Stimulated activated CD8-positive, alpha-beta memory T cell treated with anti-CD3 and anti-CD28 coated beads, Interleukin-4, amount 100 ng/mL, for 24 hours (primary cell): ENCODE results near the gene KICS2.
"Not testable (repeated sequence)": the region's sequence is repeated elsewhere in the genome, so short reads cannot be mapped to it uniquely, and the experiment has no call there.

ENCODE experiments used
- DNase-seq: peaks from one replicate; pipeline ENCODE4 v3.0.0-alpha.2; 2020; ENCODE audit warnings: low read depth

KICS2 gene

DNA sequence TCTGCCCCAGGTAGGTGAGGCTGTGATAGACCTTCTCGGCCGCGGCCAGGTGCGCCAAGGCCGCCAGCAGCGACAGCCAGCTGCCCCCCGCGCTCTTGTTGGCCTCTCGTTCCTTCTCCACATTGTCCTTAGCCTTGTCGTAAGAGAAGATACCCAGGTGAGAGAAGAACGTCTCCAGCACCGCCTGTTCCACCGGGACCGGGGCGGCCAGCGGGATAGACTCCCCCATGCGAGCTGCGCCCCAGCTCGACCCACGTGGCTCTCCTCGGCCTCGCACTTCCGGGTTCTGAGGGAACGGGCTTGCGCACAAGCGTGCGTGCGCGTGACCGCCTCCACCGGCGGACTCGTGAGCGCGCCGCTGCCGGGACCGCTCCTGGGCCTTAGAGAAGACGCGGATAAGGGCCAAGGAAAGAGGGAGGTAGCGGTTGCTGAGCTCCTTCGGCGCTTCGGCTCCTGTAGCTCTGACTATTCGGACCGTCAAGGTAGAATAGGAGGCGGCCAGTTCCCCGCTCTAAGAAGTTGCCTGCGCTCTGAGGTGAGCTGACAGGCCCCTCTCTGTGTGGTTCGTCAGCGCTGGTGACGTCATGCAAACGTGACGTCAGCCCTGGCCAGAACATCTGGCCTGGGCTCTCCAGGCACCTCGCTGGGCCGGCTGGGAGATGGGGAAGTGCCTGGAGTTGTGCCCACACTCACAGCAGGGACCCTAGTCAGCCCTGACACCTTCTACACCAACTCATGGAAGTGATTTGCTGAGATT lies at the start of gene KICS2:
TSS of gene KICS2 (minus strand) at position 288 of the 757 bp plus-strand sequence. CDS start at position 229, 59 bp downstream.
- DNase-seq: peak; percentile 84

DNA sequence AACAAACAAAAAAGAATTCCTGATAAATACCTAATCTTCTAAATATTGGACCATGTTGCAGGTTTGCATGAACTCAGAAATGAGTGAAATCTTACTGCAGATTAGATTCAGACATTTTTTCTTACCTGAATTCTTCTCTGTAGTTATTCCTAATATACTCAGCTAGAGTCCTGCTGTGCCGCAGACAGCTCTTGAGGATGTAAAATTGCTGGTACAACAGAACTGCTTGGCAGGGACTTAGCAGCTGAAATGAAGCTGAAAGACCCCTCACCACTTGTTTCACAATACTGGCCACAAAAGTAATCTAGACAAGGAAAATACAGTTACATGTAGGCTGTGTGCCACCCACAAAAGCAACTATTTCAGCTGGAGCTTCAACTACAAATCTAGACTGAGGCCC lies 48.3 kb upstream of the KICS2 start:
- DNase-seq: no peak

DNA sequence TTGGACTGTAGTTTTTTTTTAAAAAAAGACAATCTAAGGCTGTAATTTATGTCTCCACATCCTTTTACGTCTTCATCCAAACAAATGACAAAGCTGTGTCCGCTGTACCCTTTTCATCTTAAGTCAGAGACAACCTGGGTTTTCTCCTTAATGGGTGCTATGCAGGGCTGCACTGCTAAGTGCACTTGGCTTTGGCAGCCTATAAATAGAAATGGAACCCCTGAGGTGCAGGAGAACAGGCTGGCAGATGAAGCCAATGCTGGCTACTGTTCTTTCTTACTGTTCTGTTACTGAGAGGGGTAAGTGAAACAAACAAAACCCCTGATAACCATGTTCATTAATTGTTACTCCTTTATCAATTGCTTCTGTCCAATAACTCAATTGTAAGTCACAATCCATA lies 47.1 kb upstream of the KICS2 start:
- no peak for DNase-seq

DNA sequence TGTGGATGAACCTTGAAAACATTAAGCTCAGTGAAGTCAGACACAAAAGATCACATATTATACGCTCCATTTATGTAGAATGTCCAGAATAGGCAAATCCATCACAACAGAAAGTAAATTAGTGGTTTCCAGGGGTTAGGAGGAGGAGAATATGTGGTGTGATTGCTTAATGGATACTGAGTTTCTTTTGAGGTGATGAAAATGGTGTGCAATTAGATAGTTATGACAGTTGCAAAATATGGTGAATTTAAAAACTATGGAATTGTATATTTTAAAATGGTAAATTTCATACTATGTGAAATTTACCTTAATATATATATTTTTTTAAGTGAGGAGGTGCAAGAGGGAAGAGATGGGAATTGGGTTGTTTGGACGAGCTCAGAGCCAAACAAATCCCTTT lies 46.3 kb upstream of the KICS2 start:
- DNase-seq: no peak

DNA sequence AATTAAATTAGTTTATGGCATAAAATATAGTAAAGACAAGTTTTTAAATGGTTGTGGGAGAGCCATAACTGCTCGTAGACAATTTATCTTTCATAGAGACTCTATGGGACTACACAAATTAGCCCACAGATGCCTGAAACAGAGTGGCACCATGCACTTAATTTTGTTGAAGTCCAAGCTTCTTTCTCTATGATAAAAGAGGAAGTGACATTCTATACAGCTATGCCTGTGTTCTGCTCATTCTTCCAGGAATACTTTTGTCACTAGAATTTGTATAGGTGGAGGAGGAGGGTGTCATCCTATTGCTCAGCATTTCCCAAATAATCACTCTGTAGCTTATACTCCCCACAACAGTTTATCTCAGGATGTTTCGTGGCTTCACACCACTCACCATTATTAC lies 43.7 kb upstream of the KICS2 start:
- DNase-seq: no peak

DNA sequence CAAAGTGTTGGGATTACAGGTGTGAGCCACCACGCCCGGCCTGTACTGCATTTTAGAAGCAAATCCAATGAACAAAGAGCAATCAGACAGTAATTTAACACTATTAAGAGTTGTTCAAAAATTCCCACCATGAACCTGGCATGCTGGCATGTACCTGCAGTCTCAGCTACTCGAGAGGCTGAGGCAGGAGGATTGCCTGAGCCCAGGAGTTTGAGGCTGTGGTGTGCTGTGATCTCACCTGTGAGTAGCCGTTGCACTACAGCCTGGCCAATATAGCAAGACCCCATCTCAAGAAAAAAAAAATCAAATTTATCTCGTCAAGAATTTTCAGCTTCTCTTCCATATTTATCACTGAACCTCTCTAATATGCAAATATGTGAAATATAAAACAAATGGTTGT lies 39.7 kb upstream of the KICS2 start:
- DNase-seq: no peak

DNA sequence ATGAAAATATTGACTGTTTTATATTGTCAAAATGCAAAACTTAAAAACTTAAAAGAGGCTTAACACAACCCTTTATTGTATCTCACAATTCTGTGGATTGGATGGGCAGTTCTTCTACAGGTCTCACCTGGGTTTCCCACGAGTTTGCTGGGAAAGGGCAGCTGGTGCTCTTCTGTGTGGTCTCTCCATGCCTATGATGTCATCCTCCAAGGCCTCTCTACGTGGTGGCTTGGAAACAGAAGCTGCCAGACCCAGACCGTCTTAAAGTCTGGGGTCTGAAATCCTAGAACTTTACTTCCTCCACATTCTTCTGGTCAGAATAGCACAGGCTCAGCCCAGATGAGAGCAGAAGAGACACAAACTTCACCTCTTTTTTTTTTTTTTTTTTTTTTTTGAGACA lies 36.5 kb upstream of the KICS2 start:
- DNase-seq: no peak

DNA sequence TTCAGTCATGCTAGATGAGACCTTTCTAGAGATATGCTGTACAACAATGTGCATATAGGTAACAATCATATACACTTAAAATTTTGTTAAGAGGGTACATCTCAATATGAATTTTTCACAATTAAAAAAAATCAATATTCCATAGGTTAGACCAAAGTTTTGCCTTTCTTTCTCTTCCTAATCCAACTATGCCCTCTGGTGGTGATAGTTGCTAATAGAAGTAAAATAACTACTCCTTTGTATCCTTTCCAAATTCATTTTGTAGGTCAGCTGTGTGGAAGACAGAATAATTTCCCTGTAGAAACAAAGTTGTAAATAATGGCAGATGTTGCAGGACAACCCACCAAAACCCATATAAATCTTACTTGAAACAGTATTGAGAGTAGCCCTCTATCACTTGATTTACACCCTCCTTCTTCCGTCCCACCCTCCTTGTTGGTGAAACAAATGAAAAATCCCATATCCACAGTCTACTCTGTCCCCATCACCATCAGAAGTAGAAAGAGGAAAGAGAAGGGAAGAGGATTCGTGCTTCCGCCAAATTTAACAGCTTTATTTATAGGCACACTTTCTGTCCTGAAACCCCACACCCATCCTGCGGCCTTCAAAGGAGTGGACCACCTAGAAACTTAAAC lies 34.2 kb upstream of the KICS2 start:
- no peak for DNase-seq

DNA sequence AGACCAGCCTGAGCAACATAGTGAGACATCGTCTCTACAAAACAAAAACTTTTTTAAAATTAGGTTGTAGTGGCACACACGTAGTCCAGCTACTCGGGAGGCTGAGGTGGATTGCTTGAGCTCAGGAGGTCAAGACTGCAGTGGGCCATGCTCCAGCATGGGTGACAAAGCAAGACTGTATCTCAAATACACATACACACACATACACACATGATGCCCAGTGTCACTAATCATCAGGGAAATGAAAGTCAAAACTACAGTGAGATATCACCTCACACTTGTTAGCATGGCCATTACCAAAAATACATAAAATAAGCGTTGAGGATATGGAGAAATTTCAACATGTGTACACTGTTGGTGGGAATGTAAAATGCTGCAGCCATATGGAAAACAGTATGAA lies 33.2 kb upstream of the KICS2 start:
- DNase-seq: no peak

DNA sequence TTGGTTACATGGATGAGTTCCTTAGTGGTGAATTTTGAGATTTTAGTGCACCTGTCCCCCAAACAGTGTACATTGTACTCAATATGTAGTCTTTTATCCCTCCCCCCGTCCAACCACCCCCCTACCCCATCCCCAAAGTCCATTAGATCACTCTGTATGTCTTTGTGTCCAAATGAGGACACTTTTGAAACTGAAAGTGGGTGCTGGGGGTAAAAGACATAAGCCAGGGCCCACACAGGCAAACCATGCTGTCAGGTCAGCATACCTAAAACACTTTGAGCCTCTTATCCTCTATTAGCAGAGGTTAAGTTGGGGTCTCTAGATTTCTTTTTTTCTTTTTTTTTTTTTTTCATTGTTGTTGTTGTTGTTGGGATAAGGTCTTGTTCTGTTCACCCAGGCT lies 31.3 kb upstream of the KICS2 start:
- DNase-seq: no peak

DNA sequence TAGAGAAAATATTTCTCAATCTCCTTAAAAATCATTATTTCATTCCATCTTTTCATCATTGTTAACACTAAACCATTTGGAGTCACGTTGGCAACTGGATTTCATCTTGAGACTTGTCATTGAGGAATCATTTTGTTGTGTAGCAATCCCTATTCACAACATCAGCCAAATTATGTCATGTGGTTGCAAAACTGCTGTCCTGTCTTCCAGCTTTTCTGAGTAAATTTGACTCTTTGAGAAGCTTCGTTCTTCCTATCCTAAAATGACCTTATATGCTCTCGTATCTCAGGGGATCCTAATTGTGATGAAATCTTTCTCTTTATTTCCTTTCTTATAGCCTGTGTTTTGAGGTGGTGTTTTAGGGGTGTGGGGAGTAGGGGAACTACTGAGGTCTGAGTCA lies 30.6 kb upstream of the KICS2 start:
- DNase-seq: no peak

DNA sequence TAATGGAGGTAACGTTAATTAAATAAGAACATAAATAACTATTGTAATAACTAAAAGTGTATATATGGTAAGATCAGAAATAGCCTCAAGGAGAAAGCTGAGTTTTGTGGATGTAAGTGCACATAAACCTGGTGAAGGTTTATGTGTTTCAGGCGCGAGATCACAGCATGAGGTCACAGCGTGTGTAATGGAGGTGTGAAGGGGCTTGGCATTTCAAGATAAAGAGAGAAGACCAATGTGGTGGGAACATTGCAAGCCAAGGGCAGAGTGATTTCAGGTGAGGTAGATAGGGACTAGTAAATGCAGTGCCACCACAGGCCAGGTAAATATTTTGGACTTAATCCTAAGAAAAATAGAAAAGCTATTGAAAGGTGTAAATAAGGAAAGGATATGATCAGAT lies 21.7 kb upstream of the KICS2 start:
- DNase-seq: no peak

DNA sequence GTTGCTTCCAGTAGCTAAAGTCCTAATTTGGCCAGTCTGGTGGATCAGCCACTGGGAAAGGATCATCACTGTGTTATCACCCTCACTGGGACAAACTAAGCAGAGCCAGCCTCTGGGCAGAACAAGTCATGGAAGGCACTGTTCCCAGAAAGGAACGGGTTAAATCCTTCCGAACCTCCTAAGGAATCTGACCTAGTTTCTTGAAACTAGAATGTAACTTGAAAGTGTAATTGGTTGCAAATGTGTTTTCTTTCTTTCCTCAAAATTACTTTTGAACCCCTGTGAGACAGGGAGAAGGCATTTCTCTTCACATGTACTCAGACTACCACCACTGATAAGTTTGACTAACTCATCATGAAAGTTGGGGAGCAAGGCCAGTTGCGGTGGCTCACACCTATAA lies 18.7 kb upstream of the KICS2 start:
- DNase-seq: no peak

DNA sequence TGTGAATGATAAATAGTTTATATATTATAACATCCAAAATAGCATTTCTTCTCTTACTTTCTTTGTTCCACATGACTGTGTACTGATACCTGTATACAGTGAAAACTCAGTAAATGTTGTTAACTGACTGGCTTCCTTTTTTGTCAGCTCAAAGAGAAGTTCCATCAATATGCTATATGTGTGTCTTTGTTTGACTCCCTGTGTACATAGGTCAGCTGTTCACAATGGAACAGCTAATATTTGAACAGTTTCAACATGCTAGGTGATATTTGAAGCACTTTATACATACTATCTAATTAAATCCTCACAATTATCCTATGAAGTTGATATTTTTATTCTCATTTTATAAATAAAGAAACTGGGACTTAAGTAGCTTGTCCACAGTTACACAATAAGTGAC lies 15.3 kb upstream of the KICS2 start:
- no peak for DNase-seq

DNA sequence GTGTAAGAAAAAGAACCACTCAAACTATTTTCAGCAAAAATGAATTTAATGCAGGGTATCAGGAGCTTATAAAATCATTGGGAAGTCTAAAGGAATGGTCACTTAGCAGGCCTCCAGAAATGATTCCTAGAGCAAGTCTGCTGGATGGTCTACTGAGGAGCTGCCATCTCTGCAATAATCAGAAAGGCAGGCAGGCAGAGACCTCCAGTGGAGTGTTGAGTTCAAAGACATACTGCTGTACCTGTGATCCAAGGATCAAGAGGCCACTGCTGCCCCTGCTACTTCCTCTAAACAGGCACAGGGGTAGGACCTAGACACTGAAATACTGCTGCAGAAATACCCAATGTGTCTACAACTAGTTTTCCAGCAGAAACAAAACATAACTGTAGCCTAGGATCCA lies 14.5 kb upstream of the KICS2 start:
- DNase-seq: no peak

DNA sequence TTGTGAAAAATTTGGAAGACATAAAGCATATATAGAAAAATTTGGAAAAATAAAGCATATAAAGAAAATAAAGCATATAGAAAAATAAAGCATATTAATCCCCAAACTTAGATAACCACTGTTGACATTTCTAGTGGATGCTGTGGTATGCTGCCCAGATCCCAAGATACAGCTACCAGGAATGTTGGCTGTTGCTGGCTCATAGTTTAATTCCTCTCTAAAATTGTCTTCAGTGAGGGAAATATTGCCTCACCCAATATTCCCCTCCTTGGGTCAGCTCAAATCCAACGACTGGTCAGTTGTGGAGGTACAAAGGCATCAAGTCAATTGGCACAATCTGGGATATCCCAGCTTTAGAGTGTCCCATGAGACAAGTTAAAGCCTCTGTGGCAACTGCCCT lies 10.1 kb upstream of the KICS2 start:
- no peak for DNase-seq

DNA sequence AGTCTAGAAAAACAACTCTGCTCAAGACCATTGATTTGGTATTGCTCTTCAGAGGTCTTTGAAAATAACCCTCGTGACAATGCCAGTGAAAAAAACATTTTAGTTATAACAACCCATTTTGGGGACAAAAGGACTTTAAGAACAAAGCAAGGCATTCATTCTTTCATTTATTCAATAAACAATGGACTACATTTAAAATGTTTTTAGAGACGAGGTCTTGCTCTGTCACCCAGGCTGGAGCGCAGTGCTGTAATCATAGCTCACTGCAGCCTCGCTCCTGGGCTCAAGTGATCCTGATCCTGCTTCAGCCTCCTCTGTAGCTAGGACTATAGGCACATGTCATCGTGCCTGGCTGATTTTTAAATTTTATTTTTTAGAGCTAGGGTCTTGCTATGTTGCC lies 7.7 kb upstream of the KICS2 start:
- no peak for DNase-seq

DNA sequence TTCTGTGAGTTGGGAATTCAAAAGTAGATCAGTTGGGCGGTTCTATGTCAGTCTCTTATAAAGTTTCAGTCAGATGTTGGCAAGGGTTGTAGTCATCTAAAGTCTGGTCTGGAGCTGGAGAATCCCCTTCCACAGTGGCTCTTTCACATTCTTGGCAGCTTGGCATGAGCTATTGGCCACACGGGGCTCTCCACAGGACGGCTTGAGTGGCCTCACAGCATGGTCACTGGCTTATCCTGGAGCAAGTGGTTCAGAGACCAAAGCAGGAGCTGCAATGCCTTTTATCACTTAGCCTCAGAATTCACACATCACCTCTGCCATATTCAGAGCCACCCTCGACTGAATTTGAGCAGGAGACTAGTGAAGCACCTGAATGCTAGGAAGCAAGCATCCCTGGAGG lies 7.1 kb upstream of the KICS2 start:
- DNase-seq: no peak

DNA sequence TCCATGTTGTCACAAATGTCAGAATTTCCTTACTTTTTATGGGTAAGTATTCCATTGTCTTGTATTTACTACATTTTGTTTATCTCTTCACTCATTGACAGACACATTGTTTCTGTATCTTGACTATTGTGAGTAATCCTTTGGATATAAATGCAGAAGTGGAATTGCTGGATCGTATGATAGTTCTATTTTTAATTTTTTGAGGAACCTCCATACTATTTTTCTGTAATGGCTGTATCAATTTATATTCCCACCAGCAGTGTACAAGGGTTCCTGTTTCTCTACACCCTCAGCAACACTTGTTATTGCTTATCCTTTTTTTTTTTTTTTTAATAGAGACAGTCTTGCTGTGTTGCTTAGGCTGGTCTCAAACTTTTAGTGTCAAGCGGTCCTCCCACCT lies 3.5 kb upstream of the KICS2 start:
- DNase-seq: no peak

DNA sequence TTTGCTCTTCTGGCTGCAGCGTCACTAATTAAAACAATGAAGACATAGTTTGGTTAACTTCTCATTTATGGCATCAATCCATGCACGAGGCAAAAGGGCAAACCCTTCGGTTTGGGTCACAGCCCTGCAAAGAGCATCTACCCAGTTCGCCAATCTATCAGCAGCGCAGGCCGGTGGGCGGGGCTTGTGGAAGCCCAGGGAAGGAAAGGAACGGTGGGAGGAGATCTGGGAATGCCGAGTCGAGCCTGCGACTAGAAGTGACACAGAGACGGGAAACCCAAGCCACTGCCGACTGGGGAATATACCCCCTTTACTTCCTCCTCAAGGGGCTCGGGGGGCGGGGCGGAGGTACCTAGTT lies 466 bp downstream of the KICS2 start:
- DNase-seq: no peak

DNA sequence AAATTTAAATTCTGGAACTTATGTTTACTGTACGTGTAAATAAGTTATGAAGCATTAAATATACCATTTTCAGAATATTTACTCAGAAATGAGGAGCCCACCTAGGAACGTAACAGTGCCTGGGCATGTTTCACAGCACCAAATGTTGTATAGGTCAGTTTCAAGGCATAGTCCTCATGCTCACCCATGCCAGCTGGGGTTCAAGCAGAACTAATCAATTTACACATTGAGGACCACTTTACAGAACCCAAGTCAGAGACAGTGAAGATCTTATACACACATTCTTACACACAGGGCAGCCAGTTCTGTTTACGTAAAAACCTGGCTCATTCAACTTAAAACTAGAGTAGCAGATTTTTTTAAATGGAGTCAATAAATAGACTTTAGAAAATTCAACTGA lies 2.0 kb downstream of the KICS2 start:
- DNase-seq: no peak

DNA sequence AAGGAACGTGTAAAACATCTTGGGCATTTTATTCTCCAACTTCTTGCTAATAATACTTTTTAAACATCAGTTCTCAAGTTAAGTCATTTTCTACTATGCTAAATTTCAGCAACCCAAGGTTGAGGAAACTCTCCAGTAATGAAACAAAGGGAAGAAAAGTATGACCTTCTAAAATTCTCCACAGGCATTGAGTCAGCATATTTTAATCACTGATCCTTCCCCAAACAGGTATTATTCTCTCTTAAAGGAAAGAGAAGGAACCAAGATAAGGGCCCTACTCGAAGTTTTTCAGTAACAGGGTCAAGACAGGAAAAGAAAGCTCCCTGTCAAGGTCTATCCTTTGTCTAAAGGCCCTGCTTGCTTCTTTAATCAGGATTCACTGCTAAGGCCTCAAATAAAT lies 3.0 kb downstream of the KICS2 start:
- DNase-seq: no peak

DNA sequence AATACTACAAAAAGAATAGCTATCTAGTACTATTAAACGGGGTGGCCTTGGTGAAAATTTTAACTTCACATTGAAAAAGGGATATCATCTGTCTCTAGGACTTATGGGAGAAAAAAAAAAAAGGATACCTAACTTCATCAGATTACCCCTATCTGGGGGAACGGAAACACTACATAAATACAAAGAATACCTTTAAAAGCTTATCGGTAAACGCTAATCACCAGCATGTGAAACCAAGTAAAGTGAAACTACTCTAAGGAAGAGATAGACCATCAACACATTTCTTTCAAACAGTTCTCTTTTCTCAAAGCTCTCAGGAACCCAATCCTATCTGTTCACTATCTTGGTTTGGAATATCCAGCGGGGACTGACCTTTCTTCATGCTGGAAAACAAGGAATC lies 3.5 kb downstream of the KICS2 start:
- DNase-seq: no peak

DNA sequence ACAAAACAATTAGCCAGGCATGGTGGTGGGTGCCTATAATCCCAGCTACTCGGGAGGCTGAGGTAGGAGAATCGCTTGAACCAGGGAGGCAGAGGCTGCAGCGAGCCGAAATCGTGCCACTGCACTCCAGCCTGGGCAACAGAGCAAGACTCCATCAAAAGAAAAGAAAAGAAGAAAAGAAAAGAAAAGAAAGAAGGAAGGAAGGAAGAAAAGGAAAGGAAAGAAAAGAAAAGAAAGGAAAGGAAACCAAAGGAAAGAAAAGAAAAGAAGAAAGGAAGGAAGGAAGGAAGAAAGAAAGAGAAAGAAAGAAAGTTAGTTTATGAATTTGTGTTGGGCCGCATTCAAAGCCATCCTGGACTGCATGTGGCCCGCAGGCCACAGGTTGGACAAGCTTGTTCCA lies 4.5 kb downstream of the KICS2 start:
- not testable (repeated sequence) for DNase-seq
